SU-DHL-6 (cell line): ENCODE measurements around the gene ALAS1.

ENCODE experiments used
- H2AFZ ChIP-seq: fragments of 200-600 bp; sonication (generic); 2 replicates; pipeline ENCODE4 v1.6.1; 2014; ENCODE audit warnings: low read depth, mild to moderate bottlenecking, moderate library complexity, mixed read lengths, antibody characterized with exemption, low read length; ENCODE audit not compliant: severe bottlenecking
- H3F3A ChIP-seq: fragments of 200-600 bp; shearing (Covaris generic); 2 replicates; pipeline ENCODE4 v1.6.0; 2016; ENCODE audit warnings: antibody characterized with exemption, mild to moderate bottlenecking; ENCODE audit not compliant: insufficient read depth
- H3K27ac ChIP-seq: fragments of 200-600 bp; sonication (generic); 2 replicates; pipeline ENCODE4 v1.5.1; 2016; ENCODE audit warnings: low read depth, mild to moderate bottlenecking, low read length, moderate library complexity, mixed read lengths
- H3K27me3 ChIP-seq: fragments of 200-600 bp; sonication (generic), shearing (Covaris generic); 2 replicates; pipeline ENCODE4 v1.6.0; 2014; ENCODE audit warnings: mild to moderate bottlenecking, low read length
- H3K36me3 ChIP-seq: fragments of 200-600 bp; sonication (generic); 2 replicates; pipeline ENCODE4 v1.6.1; 2014; ENCODE audit warnings: mild to moderate bottlenecking, low read length, mixed read lengths
- H3K4me2 ChIP-seq: fragments of 300-600, 200-600 bp; shearing (Covaris generic), sonication (generic); 2 replicates; pipeline ENCODE4 v1.6.0; 2014; ENCODE audit warnings: low read length, low read depth, mild to moderate bottlenecking; ENCODE audit not compliant: poor library complexity, severe bottlenecking
- H3K4me3 ChIP-seq: fragments of 200-600 bp; sonication (generic); 2 replicates; pipeline ENCODE4 v1.5.1; 2014; ENCODE audit warnings: antibody characterized with exemption, low read length, mild to moderate bottlenecking, mixed read lengths; ENCODE audit not compliant: insufficient read depth, poor library complexity, severe bottlenecking
- H3K79me2 ChIP-seq: fragments of 200-600 bp; sonication (generic); 2 replicates; pipeline ENCODE4 v1.6.1; 2014; ENCODE audit warnings: mild to moderate bottlenecking, low read length, moderate library complexity; ENCODE audit not compliant: insufficient read depth
- H3K9ac ChIP-seq: fragments of 200-600 bp; sonication (generic); 2 replicates; pipeline ENCODE4 v1.7.0; 2014; ENCODE audit warnings: mild to moderate bottlenecking, low read length
- H3K9me2 ChIP-seq: fragments of 200-600 bp; sonication (generic); replicated peaks from 2 replicates; pipeline ENCODE4 v1.6.1; 2014; ENCODE audit warnings: low read length; ENCODE audit not compliant: insufficient read depth
- H3K9me3 ChIP-seq: fragments of 200-600 bp; sonication (generic); 2 replicates; pipeline ENCODE4 v1.6.1; 2014; ENCODE audit warnings: low read length, mixed read lengths; ENCODE audit not compliant: insufficient read depth
- H4K20me1 ChIP-seq: fragments of 200-600 bp; sonication (generic); 2 replicates; pipeline ENCODE4 v1.6.1; 2014; ENCODE audit warnings: low read depth, mild to moderate bottlenecking, antibody characterized with exemption, low read length, moderate library complexity, mixed read lengths
- EZH2phosphoT487 ChIP-seq: fragments of 200-600 bp; sonication (generic), shearing (Covaris generic); conservative IDR thresholded peaks from 2 replicates; pipeline ENCODE4 v1.6.1; 2018; ENCODE audit warnings: mild to moderate bottlenecking, antibody characterized with exemption, low read length, moderate library complexity, mixed read lengths
- TF ChIP-seq, protein P1 (sequence below): fragments of 200-600 bp; sonication (generic); IDR thresholded peaks from one replicate; pipeline ENCODE4 v1.5.1; 2017; ENCODE audit warnings: antibody characterized with exemption, mild to moderate bottlenecking, low read length, moderate library complexity; ENCODE audit not compliant: insufficient read depth, poor library complexity, severe bottlenecking

The ALAS1 gene

DNA sequence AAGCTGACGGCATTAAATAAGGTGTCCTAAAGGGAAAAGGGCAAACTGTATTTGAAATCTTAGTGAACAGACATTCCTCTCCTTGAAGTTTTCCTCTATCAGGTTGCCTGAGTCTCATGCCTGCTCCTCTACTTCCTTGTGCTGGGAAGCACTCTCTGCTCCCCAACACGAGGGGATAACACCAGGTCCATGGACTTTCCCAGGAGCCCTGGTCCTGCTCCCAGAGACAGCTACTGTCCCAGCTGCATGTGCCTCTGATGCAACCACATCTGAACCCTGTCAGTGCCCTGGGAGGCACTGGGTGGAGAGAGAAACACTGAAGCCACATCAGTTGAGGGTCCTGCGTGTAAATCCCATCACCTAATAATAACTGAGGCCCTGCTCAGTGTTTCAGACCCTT is 20.1 kb downstream of the ALAS1 start:
- no peaks in the 10 kb centered on the region for H4K20me1 ChIP-seq
- no peaks in the 10 kb centered on the region for H3K9me2 ChIP-seq
- H3K36me3 ChIP-seq = peaks cover 5% of the 10 kb centered on the region; the same call in 1 of the 2 replicates
- no peaks in the 10 kb centered on the region for H3K27me3 ChIP-seq
- TF ChIP-seq, protein P1, sequence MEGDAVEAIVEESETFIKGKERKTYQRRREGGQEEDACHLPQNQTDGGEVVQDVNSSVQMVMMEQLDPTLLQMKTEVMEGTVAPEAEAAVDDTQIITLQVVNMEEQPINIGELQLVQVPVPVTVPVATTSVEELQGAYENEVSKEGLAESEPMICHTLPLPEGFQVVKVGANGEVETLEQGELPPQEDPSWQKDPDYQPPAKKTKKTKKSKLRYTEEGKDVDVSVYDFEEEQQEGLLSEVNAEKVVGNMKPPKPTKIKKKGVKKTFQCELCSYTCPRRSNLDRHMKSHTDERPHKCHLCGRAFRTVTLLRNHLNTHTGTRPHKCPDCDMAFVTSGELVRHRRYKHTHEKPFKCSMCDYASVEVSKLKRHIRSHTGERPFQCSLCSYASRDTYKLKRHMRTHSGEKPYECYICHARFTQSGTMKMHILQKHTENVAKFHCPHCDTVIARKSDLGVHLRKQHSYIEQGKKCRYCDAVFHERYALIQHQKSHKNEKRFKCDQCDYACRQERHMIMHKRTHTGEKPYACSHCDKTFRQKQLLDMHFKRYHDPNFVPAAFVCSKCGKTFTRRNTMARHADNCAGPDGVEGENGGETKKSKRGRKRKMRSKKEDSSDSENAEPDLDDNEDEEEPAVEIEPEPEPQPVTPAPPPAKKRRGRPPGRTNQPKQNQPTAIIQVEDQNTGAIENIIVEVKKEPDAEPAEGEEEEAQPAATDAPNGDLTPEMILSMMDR = no peak
- TF ChIP-seq EZH2phosphoT487 = no peak
- H3K79me2 ChIP-seq = peaks cover 9% of the 10 kb centered on the region; the same call in 1 of the 2 replicates
- H3K27ac ChIP-seq = no peak overlapping the region
- H2AFZ ChIP-seq = no peak overlapping the region
- no peak overlapping the region for H3K4me3 ChIP-seq
- no peaks in the 10 kb centered on the region for H3K9me3 ChIP-seq
- H3K4me2 ChIP-seq = no peak overlapping the region
- H3F3A ChIP-seq = no peaks in the 10 kb centered on the region
- no peak overlapping the region for H3K9ac ChIP-seq

DNA sequence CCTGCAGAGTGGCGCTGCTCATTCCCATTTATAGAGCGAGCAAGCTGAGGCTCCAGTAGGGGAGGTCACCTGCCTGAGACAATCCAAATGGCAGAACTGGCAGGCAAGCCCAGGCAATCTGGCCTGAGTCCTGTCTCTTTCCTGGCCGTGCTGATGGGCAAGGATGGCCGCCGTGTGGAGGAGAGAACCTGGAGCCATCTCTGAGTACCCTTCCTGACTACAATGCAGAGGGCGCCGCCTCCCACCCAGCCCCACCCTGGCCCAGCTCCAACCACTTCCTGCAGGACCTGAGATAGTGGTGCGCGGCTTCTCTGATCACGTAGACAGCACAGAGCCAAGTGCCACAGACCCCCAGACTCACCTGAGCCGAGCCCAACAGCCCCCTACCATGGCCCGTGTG is 20.5 kb downstream of the ALAS1 start:
- H3K27ac ChIP-seq = no peak overlapping the region
- H2AFZ ChIP-seq = no peak overlapping the region
- TF ChIP-seq, protein P1 = no peak
- H3K4me2 ChIP-seq = no peak overlapping the region
- H3K36me3 ChIP-seq = peaks cover 5% of the 10 kb centered on the region; the same call in 1 of the 2 replicates
- no peaks in the 10 kb centered on the region for H3K27me3 ChIP-seq
- H4K20me1 ChIP-seq = no peaks in the 10 kb centered on the region
- no peak overlapping the region for H3K9ac ChIP-seq
- no peaks in the 10 kb centered on the region for H3K9me2 ChIP-seq
- H3K4me3 ChIP-seq = no peak overlapping the region
- H3F3A ChIP-seq = no peaks in the 10 kb centered on the region
- H3K79me2 ChIP-seq = peaks cover 13% of the 10 kb centered on the region; the same call in 1 of the 2 replicates
- no peaks in the 10 kb centered on the region for H3K9me3 ChIP-seq

DNA sequence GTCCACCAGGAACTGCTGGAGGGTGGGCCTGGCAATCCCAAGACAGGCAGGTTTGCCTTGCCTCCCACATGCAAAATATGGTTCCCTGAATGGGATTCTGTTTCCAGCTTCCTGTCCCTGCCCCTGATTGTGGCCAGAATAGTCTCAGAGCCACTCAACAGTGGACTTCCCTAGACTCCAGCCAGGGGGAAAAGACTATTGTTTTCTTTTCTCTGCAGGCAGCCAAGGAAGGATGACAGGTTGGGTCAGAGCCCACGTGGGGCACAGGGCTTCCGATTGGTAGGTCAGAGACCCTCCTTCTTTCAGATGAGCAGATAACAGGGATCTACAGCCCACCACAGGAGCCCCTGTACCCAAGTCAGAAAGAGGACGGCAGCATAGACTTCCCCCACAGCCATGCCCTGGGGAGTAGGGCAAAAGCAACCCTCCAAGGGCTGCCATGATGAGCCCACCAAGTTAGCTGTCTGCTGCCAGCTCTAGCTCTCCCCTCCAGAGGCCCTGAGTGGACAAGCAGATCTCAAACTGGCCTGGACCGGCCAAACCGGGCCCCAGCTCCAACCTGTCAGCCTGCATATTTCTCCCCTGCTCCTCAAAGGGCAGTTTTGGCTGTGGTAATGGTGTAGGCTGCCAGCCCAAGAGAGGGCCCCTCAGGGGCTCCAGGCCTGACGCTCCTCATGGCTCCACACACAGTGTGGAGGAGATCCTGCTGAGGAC is 21.1 kb downstream of the ALAS1 start:
- H4K20me1 ChIP-seq = no peaks in the 10 kb centered on the region
- no peak overlapping the region for H2AFZ ChIP-seq
- no peaks in the 10 kb centered on the region for H3F3A ChIP-seq
- H3K4me2 ChIP-seq = no peak overlapping the region
- H3K27ac ChIP-seq = no peak overlapping the region
- no peaks in the 10 kb centered on the region for H3K9me2 ChIP-seq
- H3K9me3 ChIP-seq = no peaks in the 10 kb centered on the region
- no peak overlapping the region for H3K9ac ChIP-seq
- H3K36me3 ChIP-seq = no peaks in the 10 kb centered on the region; the same call in 1 of the 2 replicates
- TF ChIP-seq EZH2phosphoT487 = no peak
- TF ChIP-seq, protein P1 = no peak
- peaks cover 19% of the 10 kb centered on the region for H3K79me2 ChIP-seq
- no peak overlapping the region for H3K4me3 ChIP-seq
- H3K27me3 ChIP-seq = no peaks in the 10 kb centered on the region
